A172 (cell line): ENCODE data around the gene SUSD6. TPM values are rescaled to one million over a fixed set of nuclear protein-coding genes. Genes with fewer than 3 reads are reported as not detected.
"Not testable (repeated sequence)": the region's sequence is repeated elsewhere in the genome, so short reads cannot be mapped to it uniquely, and the experiment has no call there.

Experiments
- DNase-seq: peaks from one replicate; pipeline ENCODE4 v3.0.0-alpha.2; 2015; ENCODE audit warnings: low spot score
- total RNA-seq: library from RNA; depleted of rRNA; stranded (reverse); fragments of >200 nt; shearing (Covaris generic); gene quantifications from 2 replicates; pipeline ENCODE4 v1.2.3, GENCODE V29; 2014

The SUSD6 gene
- total RNA-seq, 1 experiment from 2014 or later, result 2.4 TPM

DNA sequence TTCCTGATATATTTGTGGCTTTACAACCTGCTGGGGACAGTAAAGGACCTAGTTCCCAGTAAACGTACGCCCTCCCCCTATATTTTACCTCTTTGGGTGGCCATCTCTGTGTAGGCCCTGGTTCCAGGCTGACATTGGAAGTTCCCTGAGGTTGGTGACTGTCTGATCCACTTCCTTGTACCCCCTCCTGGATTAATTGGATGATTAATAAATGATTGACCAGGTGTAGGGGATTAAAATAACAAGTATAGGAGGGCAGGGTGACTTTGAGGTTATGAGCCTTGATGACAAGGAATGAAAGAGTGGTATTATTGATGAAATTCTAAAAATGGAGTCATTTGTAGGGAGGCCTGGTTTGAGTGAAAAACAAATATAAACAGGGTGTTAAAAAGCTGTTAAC is 9.6 kb downstream of the SUSD6 start:
- DNase-seq, result no peak

DNA sequence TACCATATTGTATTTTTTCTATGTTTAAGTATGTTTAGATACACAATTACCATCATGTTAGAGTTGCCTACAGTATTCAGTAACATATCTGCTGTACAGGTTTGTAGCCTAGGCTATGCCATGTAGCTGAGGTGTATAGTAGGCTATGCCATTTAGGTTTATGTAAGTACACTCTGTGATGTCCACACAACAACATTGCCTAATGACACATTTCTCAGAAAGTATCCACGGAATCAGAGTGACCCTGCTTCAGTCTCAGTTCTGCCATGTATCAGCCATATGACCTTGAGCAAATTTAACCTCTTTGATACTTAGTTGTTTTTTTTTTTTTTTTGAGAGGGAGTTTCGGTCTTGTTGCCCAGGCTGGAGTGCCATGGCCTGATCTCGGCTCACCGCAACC is 12.7 kb downstream of the SUSD6 start:
- DNase-seq, result no peak

DNA sequence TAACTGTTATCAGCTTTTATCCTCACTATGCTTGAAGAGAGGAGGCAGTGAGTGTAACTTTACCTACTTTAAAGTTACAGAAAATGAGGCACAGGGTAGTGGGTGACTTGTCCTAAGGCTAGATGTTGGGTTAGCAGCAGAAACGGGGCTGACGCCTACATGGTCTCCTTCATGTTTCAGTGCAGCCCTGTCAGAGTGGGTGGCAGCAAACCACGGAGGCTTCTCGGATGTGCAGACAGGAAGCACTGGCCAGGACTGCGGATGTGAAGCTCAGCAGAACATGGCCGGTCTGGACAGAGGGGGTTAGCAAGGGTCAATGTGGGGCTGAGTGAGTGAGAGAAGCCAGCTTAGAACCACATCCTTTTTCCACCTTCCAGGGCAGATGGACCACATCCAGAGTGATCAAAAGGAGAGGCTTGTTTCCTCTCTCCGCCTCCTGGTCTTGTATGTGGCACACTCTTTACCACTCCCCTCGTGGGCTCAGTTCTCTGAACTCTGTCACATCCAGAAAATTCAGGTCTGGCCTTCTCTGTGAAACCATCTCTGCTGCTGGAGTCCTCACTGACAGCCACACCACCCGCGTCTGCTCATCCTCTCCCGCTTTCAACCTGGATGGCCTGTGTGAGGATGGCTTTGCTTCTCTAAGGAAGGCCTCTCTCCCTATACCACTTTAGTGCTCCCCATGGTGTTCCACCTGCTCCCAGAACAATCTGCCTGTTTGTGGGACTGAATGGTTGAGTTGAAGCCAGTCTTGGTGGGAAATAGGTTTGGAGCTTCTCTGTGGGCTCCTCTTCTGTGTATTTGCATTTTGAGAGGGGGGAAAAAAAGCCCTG is 14.1 kb downstream of the SUSD6 start:
- DNase-seq, result no peak

DNA sequence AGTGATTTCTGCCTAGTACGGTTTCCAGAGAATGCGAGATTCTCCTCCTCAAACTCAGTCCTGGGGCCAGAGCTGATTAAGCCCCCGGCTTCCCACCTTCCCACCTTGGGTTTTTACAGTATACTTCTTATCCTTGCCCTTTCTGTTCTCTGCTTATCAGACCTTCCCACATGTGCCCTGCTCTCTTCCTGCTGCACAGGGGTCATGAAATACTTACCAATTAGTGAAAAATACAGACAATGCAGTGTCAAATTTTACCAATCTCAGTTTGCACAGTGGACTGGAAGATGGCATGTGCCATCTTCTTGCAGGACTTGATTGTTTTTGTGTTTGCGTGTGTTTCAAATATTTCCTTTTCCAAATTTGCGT is 14.7 kb downstream of the SUSD6 start:
- no peak for DNase-seq

DNA sequence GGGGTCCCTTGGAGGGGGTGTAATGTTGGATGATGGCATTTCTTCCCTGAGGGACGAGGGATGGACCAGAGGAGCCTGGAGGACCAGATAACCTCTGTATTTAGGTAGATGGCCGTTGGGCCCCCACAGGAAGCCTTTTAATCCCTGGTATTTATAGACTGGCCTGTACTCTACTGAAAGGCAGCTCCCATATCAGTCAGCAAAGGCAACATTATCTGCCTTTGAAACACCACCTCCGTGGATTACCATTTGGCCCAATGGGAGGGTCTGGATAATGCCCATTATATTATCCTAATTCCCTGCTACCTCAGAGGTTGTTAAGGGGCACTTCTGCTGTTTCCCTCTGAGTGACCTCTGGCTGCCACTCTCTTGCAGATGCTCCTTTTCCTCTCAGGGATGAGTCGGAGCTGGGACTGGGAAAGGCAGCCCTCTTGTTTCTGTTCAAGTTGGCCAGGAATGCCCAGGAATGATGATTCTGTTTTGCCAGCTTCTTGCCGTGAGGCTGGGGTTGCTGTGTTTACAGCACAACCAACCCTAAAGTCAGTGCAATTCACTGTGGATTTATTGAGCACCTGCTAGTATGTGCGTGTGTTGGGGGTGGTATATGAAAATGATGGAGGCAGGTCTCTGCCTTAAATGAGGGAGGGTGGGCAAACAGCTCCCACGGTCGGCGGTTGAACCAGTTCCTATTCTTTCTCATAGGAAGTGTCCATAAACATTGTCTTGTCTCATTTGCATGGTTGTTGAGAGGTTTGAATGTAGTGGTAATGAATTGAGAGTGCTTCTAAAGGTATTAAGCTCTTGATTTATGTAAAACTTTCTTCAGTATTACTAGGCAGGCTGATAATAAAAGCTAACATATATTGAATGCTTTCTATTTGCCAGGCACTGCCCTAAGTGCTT is 18.1 kb downstream of the SUSD6 start:
- DNase-seq, result no peak

DNA sequence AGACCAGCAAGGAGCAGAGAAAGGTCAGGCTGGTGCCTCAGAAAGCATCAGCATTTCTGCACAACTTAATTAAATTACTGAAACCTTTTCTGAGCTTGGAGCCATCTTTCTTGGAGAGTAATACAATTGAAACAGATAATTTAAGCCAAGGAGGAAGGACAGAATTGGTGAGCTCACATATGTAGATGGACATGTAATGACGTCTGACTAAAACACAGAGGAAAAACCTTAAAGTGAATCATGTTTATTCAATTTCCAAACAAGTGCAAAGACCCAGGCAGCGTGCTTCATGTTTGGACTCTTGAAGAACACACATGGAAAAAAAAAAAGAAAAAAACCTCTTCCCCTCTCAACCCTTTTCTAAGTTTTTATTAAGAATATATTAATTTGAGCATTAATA is 19.0 kb downstream of the SUSD6 start:
- DNase-seq, result no peak

DNA sequence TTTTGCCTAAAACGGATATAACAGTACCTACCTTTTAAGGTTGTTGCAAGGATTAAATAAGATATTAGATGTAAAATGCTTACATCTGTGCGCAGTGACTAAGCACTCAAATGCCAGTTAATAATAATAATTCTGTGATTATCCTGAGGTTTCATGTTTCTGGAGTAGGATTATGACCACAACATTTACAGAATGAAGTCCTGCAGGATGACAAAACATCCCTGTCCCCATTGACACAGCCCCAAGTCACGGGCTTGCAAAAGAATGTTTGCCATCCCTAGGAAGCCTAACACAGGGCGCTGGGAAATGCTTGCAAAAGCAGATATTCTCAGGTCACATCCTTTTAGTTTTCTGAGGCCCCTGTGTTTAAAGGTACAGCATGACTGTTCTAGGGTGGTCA is 20.1 kb downstream of the SUSD6 start:
- DNase-seq, result no peak

DNA sequence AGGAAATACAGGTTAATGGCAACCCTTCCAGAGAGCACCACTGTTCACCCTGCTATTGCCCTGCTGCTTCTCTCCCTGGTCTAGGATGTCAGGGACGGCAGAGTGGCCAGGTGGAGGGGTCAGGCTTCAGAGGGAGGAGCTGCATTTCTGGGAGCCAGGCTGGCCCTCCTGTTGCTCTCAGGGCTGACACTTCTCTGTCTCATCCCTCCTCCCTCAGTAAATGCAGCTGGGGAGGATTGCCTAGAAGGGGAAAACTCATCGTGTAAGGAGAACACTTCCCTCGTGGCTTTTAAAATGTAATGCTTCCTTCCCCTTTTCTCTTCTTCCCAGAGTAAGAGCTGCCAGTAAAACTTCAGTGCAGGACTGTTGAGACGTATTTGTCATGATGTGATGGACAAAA is 20.8 kb downstream of the SUSD6 start:
- DNase-seq, result no peak

DNA sequence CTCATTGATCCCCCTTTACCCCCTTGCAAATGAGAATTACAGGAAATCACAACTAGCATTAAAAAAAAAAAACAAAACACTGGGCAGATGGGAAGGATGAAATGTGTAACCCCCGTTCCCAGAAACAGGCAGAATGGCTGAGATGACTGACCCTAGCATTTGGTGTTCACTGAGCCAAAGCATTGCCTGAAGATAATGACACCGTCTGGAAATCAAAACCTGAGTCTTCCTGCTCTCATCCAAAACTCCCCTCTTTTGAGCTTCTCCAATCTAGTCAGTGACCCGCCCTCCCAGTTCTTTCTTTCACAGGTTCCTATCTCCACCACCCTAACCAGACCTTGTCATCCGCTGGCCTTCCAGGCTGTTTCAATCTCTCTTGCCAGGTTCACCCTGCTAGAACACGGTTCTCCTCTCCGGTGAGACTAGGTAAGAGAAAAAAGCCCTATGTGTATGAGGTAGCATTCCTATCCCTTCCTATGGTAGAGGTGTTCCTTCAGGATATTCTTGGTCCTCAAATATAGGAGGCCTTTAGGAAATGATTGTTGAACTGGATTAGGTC is 21.3 kb downstream of the SUSD6 start:
- DNase-seq, result no peak

DNA sequence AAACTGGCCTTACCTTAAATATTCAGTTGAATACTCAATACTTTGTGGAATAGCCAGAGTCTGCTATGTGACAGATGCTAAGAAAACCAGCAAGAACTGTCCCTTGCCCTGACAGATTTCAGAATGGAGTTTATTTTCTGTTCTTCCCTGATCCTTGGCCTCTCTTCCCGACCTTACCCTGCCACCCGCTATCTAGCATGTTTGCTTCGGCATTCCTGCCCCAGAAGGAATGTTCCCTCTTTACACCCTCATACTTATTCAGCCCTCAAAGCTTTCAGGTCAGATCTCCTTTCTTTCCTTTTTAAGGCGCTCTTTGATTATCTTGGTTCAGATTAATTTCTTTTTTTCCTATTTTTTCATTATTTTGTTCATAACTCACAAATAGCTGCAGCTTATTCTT is 21.8 kb downstream of the SUSD6 start:
- no peak for DNase-seq

DNA sequence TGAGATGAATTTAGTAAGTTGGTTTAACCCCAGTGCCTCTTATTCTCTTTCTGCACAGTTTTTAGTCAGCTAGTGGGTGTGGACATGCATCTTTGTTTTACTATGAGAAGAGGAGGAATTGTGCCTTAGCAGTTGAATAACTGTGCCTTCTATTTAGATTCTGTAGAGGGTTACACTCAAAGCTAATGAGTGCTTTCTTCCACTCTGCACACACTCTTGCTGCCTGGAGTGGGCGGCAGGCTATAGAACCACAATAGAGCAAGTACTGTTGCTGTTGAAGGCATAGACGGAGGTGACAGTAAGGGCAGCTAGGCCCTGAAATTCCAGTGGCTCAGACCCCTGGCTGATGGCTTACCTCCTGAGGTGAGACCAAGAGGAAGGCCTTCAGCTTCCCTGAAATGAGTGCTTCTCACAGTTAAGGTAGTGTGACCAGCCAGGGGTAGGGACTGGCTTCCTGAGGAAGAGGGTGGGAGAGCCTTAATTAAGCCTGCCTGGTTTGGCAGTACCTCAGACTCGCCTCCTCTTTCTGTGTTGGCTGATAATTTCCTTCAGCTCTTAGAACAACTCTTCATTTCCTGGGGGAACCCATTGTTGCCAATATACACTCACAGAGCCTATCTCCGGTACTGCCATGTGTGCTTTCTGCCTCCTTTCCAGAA is 24.7 kb downstream of the SUSD6 start:
- no peak for DNase-seq

DNA sequence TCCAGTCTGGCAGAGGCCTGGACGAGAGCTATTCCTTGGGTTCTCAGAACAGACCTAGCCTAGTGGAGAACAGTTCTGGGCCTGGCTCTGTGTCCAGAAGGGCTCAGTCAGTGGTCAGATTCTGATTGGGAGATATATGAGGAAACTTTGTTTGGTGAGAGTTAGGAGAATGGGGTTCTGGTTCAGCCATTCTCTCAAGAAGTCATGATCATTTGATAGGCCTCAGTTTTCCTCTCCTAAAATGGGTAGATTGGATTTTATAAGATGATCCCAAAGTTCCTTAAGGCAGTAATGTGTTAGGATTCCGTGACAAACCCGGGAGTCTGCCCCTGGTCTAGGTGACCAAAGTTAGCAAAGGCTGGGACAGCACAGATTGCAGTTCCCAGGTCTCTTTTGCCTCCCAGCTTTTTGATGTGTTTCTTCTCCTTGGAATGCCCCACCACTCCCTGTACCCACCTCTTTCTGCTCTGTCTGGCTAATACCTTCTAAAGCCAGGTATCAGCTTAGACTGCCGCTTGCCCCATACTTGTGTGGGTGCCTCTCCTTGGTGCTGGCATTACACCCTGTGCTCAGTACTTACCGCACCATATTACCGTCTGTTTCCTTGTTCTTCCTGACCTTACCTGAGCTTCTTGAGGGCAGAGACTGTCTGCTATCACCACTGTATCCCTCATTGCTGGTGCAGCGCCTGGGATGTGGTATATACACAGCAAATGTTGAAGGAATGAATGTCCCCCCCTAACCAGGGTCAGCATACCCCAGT is 25.5 kb downstream of the SUSD6 start:
- no peak for DNase-seq

DNA sequence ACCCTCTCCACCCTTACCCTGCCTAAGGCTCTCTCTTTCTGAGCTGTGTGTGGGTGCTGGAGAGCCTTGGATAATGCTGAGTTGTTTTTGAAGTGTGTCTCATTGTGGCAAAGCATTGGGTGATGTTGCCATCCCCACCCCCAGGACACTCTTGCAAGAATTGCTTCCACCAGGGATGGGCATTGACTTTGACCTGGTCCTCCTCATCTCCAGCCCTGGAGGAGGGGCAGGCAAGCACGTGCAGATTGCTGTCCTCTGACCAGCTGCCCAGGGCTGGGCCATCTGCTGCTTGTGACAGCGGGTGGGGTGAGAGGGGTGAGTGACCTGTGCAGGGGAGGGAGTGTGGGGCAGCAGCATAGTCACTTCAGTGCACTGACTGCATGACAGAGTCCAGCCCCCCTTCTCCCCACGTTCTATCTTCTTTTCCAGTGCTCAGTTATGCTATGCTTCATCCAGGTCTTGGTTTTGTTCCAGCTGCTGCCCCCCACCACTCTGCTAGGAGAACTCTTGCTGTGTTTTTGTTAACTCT is 26.2 kb downstream of the SUSD6 start:
- DNase-seq, result no peak

DNA sequence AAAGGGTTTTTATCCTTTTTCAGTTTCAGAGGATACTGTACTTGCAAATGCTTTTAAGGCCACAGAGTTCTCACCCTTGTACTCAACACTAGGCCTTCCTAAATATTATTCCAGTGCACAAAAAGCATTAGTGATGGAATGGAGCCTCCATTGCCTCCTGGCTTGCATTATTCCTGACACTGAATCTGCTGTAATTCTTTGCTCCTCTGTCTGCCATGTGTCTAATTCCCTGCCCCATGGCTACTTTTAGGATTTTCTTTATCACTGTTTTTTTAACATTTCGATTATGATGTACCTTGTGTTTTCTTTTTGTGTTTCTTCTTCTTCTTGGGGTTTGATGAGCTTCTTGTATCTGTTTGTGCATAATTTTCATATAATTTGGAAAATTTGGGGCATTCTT is 29.5 kb downstream of the SUSD6 start:
- no peak for DNase-seq

DNA sequence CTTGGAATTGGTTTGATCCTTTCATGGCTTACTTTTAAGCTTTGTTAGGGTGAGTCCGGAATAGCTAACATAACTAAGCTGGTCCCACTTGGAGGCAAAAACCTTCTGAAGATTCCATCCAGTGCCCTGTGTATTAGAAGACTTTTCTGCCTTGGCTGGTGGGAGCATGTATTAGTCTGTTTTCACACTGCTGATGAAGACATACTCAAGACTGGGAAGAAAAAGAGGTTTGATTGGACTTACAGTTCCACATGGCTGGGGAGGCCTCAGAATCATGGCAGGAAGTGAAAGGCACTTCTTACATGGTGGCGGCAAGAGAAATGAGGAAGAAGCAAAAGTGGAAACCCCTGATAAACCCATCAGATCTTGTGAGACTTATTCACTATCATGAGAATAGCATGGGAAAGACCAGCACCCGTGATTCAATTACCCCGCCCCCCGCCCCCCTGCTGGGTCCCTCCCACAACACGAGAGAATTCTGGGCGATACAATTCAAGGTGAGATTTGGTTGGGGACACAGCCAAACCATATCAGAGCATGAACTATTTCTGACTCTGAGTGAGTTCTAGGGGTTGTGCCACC is 30.9 kb downstream of the SUSD6 start:
- DNase-seq, result not testable (repeated sequence)

DNA sequence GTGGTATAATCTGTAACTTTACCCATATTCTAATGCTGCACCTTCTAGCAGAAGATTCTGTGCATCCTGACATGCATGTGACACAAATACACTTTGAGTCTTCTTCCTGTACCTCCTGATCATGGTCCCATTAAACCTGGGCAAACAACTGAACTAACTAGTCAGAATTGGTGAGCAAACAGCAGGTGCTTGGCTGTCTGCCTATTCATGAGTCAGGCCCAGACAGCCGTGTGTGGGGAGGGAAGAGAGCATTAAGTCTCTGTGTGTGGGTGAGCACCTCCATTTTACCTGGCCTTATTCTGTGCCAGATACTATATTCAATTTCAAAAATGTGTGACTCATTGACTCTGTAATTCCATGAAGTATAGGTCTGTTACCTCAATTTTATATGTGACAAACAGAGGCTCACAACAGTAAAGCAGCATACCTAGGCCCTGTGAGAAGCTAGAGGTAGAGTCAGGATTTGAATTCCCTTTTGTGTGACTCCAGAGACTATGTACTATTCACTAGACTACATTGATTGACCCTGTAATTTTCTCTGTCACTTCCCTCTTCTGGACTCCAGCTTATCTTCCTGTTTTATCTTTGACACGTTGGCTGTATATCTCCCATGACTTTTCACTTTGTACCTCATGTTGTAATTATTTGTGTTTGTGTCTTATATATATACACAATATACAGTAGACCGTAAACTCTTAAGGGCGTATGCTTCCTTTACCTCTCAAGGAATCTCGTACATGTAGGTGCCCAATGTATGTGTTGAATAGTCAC is 32.2 kb downstream of the SUSD6 start:
- DNase-seq, result peak; percentile 70

DNA sequence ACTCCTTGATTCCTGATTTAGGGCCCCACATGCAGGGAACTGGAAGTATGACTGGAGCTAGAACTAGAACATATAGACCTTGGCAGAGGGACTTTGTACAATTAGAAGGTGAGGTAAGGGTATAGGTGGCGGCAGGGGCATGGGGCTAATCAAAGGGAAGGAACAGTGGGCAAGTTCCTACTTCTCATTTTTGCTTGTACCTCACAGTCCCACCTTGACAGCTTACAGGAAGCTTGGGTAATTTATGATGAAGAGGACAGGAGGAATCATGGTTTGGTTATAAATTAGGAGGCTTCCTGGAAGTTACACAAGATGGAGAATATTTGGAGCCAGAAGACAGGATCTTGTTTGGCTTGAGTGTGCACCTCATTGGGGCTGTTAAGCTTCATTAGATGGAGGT is 33.4 kb downstream of the SUSD6 start:
- no peak for DNase-seq

DNA sequence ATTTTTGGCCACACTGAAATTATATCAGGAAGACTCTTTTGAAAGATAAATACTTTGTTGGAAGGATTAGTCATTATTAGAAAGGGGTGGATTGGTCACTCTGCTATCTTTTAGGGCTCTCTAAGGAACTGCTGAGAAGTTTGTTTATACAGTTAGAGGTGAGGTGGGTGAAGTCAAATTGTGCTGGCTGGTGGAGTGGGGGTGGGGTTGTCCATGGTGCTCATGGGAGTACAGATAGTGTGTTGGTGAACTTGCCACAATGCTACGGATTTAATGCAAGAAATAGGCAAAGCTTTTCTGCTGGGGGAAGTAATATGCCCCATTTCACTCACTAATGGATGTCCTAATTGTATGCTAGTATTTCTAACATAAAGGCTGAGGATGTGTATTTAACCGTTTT is 35.8 kb downstream of the SUSD6 start:
- no peak for DNase-seq

DNA sequence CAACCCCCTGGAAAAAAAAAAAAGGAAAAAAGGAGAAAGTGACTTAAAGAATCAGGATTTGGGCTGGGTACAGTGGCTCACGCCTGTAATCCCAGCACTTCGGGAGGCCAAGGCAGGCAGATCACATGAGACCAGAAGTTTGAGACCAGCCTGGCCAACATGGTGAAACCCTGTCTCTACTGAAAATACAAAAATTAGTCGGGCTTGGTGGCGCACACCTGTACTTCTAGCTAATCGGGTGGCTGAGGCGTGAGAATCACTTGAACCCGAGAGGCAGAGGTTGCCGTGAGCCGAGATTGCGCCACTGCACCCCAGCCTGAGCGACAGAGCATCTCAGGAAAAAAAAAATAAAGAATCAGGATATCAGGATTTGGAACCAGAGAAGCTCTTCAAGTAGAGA is 36.2 kb downstream of the SUSD6 start:
- not testable (repeated sequence) for DNase-seq
